ENCODE data around the gene ECEL1.

ECEL1 gene

DNA sequence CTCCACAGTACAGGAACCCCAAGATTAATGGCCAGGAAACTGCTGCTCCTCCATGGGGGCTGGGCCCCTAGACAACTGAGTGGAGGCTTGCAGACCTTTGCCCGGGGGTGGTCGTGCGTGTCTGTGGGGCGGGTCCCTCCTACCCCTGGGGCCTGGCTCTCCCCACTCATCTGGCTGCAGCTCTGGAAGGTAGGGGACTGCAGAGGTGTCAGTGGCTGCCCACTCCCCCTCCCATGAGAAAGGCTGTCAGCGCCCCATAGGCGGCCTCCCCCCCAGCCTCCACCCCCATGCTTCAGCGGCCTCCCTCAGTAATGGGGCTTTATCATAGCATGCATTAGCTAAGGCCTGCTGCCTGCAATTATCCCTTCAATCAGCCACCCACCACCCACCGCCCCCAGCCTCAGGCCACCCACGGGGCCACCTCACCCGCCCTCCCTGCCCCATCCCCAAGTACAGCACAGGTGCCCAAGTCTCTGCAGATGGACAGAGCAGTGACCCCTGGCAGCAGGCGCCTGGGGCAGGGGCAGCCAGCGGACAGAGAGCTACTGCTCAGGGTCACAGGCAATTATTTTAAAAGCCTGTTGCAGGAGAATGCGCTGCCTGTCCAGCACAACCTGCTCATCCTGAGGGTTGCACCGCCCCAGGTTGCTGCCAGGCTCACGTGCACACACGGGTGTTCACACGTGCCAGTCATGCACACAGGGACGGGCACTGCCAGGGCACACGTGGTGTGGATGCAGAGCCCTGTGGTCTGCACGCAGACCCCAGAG lies 9.1 kb upstream of the ECEL1 start:
- DNase-seq: no peak

DNA sequence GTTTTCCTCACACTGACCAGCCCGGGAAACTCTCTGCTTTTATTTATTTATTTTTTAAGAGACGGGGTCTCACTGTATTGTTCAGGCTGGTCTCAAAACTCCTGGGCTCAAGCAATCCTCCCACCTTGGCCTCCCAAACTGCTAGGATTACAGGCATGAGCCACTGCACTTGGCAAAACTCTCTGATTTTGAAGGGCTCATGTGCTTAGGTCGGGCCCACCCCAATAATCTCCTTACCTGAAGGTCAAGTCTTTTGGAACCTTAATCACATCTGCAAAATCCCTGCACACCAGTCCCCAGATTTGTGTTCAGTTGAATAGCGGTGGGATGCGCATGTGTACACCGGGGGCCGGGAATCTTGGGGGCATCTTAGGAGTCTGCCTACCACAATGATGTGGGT lies 7.7 kb upstream of the ECEL1 start:
- no peak for DNase-seq

DNA sequence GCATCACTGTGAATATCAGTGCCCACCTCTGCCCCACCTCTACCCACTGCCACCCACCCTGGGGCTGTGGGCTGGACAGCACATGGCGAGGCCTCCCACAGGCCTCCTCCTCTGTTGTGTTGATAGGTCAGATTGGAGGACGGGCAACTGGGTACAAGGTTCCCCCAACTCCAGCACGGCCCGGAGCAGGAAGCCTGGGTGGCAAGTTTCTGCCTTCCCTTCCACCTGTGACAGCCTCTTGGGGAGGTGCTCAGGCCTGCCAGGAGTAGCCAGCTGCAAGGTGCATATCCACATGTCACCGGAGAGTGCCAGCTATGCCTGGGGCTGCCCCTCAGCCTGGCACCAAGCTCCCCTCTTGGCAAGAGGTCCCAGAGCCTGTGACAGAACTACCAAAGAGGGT lies 6.9 kb upstream of the ECEL1 start:
- DNase-seq: no peak

DNA sequence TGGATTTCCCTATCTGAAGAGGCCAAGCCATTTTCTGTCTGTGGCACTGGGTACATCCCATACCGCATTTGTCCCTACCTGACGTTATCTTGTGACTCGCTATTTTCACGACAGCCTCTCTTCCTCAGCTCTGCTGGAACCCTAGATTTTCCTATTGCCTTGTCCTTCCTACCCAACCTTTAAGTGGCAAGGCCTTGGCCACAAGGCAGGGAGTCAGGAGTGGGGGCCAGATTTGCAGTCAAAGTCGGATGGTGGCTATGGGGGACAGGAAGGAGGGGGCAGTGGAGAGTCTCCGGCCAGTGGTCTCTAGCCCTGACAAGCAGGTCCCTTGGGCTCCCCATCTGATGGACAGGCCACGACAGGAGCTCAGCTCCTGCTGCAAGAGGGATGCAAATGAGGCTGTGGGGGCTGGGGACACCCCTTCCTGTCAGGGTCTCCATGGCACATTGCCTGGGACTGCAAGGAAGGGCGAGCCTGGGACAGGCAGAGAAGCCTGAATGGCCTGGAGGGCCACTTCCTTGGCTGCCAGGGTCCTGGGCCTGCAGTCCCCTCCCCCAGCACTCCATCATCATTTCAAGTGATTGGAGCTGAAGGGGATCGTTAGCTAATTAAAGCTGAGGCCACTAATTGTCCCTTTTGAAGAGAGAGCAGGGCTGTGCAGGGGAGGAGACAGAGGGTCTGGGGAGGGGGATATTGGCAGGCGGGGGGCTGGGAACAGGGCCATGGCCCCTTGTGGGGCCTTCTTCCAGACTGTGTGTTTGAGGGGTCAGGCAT lies 6.3 kb upstream of the ECEL1 start:
- DNase-seq: no peak

DNA sequence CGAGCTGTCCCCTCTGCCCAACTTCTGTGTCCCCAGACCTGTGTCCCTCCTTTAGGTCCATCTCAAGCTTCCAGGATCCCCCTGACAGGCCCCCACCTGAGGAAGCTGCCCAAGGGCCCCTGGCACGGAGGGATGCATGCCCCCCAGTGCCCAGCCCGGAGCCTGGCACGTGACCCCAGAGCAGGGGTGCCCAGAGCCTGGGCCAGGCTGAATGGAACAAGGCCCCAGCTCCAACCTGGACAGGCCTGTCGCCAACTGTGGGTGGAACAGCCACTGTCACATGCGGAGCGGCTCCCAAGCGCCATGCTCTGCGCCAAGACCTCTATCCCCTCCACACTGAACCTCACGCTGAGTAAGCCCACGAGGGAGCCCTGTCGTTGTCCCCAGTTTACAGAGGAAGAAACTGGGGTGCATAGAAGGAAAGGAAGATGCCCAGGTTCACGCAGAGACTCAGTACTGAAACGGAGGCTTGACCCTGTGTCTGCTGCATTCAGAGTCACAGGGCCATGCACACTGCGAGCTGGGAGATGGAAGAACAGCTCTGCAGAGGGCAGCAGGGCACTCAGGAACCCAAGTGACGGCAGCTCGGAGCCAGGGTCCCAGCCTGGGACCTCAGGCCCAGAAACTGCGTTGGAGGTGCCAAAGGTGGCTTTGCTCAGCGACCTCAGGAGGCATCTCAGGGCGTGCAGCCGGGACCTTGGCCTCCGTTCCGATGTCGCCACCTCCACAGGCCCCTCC lies 5.5 kb upstream of the ECEL1 start:
- no peak for DNase-seq

DNA sequence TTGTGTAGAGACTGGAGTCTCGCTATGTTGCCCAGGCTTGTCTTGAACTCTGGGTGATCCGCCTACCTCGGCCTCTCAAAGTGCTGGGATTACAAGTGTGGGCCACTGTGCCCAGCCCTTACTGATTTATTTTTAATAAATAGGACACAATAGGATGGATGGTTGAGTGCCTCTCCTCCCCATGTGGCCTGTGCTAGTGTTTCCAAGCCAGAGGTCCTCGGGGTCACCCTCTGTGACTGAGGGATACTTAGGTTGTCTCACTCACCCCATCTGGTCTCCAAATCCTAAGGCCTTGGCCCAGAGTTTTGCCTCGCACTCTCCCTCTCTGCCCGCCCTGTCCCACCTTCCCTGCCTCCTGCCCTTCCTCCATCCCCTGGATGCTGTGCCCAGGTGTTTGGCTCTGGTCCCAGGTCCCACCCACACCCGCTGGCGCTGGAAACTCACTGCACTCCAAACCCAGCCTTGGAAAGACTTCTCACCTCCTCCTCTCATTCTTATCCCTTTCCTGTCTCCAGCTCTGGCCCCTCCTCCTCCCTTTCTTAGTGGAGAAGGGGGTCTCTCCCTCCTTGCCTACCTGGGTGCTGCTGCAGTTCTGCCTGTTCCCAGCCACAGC lies 4.7 kb upstream of the ECEL1 start:
- no peak for DNase-seq

DNA sequence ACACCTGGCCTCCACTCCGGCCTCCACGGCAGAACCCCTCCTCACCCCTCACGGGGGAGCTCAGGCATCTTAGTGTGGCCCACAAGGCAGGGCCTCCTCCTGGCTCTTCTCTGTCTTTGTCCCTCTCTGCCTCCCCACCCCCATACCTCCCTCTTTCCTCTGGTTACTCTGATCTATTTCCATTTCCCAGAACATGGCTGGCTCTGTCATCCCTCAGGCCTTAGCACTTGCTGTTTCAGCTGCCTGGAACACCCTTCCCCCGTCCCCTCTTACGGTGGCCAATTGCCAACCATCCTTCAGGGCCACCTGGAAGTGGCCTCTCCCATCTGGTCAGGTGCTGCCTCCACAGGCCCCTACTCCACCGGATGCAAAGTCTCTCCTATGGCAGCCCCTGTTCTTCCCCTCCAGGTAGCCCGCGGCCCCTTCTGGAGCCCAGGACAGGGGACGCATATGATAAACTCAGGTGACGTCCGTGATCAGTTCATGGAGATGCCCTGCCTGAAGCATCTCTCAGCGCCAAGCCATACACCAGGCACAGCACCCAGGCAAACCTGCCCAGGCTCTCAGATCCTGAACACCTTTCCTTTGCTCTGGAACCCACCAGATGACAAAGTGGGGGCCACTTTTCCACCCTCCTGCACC lies 3.6 kb upstream of the ECEL1 start:
- no peak for DNase-seq

DNA sequence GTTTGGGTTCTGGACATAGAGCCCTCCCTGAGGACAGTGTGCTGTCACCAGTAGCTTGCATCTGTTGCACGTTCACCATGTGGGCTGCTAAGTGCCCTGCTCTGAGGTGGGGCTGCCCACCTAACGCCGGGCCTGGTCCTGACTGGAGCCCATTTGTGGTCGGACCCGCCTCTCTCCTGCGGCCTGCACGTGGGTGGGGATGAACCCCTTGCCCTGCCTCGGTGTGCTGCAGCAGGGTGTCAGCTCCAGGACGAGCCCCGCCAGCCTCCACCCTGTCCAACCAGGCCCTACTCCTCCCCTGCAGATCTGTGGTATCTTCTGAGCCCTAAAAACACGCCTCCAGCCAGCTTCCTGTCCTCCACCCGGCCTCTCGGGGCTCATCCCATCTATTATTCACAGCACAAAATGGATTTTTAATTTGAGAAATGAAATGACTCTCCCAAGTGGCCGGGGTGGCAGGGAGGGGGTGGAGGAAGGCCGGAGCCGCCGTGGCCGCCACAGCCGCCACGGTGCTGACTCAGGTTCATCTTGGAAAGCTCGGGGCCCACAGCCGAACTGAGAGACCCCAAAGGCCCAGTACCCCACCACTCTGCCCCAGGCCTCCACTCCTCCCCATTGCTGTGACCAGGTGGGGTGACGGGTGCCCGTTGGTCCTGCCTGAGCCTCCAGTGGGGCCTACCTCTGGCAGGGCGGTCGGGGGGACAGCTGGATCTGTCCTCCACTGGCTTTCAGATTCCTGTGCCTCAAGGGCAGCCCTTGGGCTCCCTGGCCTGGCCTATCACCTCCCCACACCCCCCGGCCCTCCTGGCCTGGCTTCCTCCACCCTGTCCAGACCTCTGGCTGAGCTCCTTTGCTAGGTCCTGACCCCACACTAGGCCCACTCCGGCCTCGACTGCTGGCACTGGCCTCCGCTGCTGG lies 2.8 kb upstream of the ECEL1 start:
- DNase-seq: no peak

DNA sequence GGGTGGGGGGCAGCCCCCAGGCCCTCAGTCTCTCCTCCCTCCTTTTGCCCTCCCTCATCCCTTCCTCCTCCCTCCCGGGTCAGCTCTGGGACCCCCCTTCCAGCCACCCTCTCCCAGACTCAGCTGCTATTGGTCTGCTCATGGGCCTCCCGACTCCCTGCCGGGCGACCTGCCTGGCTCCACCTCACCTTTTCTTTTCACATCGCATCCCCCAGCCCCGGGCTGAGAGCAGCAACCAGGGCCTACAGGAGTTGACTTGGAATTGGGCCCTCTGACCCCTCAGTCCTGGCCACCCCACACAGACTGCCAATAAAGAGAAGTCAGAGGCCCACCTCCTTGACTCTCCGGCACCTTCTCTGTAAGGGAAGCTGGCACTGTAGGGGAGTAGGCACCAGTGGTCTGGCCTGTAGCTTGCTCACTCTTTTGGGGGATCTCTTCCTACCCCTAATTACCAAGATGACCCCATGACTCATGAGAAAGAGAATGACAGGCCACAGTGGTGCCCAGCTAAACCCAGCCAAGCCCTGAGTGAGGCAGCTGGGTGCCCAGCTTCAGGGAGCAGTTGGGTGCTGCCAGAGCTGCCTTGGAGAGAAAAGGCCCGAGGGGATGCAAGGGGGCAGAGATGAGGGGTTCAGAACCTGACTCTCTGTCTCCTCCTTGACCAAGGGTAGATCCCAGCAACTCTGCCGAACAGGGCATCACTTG lies 2.0 kb upstream of the ECEL1 start:
- DNase-seq: no peak

DNA sequence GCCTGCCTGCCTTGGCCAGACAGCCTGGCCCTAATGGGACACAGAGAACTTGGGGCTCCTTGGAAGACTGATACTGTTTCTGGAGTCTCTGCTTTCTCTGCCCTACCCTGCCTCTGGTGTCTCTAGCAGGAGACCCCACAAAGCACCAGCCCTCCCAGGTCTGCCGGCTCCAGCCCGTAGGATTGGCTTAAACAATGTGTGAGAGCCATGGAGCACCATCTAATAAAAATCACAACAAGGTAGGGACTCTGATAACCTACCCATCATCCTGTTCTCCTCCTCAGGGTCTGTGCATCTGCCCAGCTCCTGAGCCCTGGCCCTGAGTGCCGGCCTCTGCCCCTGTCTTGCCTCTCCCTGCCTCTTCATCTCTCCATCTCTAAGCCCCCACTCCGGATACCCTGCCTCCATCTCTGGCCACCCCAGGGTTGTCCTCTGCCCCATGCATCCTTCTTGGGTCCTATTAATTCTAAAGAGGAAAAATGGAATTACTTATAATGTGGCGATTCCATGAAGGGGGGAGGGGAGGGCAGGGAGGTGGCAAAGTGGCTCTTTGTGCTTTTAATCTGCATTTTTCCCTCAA lies 1.2 kb upstream of the ECEL1 start:
- no peak for DNase-seq

DNA sequence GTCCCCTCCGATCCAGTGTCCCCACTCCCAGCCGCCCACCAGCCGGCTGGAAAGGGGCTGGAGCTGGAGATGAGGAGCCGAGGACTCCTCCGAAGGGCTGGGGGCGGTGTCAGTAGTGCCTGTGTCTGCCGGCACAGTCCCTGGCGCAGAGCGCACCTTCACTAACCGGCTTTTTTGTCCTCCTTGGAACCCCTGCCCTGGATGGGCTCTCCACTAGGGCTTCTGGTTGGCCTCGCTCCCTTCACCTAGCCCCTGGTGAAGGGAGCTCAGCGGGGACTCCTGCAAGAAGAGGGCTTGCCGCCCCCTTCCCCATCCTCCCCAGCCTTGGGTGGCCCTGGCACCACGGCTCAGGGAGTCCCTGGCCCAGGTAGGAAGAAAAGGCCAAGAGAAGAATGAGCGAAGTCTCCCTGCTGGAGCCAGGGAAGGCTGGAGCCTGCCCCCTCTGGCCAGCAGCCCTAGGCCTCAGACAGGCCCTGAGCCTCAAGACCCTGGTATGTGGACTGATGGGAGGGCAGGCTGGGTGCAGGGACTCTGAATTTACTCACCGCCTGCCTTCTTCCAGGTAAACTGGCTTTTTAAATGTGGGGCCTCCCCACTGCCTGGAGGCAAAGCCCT lies 570 bp upstream of the ECEL1 start:
- DNase-seq: no peak

DNA sequence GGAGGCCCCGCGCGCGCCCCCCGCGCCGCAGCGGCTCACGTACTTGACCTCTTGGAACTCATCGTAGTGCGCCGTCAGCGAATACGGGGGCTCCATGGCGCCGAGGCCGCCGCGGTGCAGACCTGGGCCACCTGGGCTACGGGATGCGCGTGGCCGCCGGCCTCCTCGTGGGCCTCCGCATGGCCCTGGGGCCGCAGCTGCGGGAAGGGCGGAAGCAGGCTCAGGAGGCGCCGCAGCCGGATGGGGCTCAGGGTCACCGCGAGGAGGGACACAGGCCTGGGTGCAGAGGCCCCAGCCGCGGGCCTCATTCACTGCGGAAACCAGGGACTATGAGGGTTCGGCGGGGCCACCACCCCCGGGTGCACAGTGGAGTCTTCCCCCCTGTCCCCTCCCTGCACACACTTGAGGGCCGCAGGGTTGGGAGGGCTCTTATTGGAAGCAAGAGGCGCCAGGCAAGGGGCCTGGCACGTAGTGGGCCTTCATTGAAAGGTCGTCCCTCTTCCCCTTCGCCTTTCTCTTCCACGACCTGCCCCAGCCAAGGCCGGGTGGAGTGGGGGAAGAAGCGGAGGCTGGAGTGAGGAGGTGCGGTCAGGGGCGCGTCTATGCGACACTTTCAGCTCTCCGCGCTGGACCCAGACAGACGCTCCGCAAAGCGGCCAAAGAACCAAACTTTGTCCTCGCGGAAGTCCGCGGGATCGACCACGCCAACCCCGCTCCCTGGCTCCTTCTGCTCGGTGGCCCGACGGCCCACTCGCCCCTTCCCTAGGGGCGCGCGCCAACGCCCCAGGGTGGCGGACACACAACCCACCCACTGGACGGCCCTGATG lies 863 bp downstream of the ECEL1 start:
- DNase-seq: no peak

DNA sequence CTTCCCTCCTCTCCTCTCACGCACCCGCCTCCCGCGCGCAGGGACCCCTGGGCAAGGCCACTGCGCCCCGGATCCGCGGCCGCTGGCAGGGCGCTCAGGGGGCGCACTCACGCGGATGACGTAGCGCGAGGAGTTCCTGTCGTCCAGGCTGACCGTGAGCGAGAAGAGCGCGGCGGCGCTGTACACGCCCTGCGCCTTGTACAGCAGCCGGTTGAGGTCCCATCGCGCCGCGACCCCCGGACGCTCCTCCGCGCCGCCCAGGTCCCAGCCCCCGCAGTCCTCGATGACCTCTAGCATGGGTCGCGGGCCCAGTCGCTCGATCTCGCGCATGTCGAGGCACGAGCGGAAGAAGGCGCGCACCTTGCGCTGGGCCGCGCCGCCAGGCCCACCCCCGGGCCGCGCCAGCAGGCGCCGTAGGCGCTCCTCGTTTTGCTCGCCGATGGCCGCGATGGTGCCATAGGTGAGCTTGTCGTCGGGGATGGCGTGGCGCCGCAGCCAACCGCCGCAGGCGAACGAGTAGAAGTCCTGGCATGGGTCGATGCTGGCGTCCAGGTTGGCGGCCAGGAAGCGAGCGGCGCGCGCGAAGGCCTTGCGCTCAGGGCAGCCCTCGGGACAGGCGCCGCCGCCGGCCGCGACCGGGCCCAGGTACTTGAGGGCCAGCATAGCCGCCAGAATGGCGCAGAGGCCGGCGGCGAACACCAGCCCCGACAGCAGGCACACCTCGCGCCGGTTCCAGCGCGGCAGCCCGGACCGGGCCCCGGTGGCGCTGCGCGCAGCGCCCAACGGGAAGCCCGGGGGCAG lies 1.7 kb downstream of the ECEL1 start:
- no peak for DNase-seq

DNA sequence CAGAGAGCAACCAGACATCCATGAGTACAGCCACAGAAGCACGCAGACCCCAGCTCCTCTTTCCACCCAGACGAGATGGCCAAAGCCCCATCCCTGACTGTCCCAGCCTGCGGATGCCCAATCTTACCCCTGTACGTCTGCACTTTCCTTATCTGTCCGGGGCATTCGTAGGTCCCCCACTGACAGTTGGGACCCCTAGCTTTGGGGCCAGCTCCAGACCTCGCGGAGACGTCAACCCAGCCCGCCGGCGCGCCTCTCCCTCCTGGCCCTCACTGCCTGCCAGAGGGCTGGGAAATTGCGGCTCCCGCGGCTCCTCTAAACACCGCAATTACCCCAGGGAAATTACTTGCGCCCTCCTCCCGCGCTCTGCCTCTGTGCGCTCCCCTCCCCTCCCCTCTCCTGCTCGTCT lies 2.3 kb downstream of the ECEL1 start:
- no peak for DNase-seq

DNA sequence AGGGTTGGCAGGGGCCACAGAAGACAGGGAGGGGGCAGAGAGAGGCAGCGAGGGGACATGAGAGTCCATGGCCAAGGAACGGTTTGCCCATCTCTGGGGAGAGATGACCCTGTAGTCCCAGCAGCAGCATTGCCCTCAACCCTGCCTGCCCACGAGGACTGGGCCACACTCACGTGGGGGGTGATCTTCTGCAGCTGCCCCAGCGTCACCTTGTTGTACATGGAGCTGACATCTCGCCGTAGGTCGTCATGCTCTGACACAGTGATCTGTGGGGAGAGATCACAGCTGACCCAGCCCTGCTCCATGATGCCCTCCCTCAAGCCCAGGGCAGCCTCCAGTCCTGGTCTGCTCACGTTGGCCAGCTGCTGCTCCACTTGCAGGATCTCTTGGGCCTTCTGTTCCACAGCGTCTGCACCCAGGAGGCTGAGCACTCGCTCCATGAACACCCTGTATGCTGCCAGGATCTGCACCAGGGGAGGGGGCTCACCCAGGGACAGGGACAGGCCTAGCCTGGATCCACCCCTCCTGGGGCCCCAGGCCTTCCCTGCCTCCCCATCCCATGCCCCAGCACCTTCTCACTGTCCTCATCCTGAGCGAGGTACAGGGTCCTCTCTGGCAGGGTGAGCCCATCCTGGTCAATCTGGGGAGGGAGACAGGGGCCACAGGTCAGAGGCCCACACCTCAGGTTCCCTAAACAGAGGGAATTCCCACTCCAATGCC lies 2.8 kb downstream of the ECEL1 start:
- no peak for DNase-seq

DNA sequence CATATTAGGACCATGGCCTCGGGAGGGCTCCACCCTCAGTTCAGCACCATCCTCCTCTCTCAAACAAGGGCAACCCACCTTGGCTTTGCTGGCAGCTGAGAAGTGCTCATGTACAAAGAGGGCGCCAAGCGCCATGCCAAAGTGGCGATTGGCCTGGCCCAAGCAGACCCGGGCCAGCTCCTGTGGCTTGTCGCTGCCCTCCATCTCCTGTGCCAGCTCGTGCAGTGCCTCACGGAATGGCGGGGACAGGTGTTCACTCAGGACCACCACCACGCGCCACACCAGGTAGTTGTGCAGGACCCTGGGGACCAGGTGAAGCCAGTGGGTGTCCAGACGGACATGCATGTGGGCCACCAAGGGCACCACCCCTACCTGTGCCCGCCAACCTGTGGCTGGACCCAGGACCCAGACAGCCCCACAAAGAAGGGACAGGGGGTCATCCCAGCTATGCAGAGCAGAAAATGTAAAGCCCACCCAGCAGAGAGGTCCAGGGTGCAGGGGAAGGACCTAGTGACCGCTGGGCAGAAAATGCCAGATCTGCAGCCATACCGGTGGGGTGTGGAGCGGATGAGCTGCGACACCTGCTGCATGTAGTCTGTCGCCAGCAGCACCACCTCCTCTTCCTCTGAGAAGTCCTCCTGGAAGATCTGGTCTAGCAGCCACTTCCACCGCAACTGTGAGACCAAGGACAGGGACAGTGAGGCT lies 3.6 kb downstream of the ECEL1 start:
- no peak for DNase-seq

DNA sequence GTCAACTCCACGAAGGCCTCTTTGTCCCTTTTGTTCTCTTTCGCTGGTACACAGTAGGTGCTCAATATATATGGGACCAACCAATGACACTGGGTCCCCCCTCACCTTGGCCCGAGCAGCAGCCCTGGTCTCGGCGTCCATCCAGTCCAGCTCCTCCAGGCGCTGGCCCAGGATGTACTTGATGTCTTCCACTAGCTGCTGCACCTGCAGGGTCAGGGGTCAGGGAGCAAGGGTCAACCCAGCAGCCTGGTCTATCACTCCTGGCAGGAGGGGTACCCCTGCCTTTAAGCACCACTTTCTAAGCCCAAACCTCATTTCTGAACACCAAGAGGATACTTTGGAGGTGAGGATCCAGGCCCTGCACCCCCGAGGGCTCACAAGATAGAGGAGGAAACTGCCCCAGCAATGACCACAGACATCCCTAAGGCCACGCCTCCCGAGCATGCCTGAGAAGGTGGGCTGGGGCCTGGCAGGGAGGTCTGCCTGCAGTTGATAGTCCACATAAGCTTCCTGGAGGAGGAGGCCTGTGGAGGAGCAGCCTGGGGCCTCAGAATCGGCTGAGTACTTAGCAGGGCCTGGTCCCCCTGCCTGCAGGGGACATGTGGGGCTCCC lies 4.2 kb downstream of the ECEL1 start:
- DNase-seq: no peak
